ENCODE results near the gene KLHL22. TPM values are rescaled to one million over a fixed set of nuclear protein-coding genes. Genes with fewer than 3 reads are reported as not detected.
"Not testable (repeated sequence)": the region's sequence is repeated elsewhere in the genome, so short reads cannot be mapped to it uniquely, and the experiment has no call there.

KLHL22 gene
- total RNA-seq, 1 experiment from 2014 or later, result 7.4 TPM

- DNase-seq (ENCODE audit: low read depth), result no peak
These were observed 24.3 kb downstream of the KLHL22 start for GRCh38 chr22:20471126-20471833.

GRCh38 chr22:20470525-20470924, 25.1 kb downstream of the KLHL22 start:
- DNase-seq (ENCODE audit: low read depth), result not testable (repeated sequence)

- DNase-seq (ENCODE audit: low read depth), result no peak
These were observed 26.3 kb downstream of the KLHL22 start for GRCh38 chr22:20469110-20469868.

DNA sequence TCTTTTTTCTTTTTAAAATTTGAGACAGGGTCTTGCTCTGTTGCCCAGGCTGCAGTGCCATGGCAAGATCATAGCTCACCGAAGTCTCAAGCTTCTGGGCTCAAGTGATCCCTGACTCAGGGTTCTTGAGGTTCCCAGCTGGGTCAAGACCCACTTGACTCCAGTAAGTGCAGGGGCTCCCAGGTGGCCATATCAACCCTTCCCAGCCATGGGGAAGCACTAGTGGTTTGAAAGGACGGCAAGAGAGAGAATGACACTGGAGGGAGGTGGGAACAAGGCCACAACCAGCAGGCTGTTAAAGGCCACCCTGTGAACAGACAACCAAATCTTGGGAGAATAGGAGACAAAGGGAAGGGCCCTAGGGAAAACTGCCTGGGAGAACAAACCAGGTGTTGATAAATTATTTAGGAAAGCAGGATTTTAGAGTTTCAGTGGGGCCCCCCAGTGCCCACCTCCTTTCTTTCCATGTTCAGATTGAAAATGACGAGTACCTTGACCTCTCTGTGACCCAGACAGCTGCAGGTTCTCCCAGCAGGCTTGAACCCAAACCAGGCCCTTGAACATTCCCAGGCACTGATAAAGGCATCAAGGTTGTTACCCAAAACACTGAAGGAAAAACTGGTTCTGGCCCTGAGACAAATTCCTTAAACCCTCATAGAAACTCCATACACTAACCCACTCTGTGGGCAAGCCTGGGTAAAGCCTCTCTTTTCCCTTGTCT, 28.8 kb downstream of the KLHL22 start:
- no peak for DNase-seq (ENCODE audit: low read depth)

DNA sequence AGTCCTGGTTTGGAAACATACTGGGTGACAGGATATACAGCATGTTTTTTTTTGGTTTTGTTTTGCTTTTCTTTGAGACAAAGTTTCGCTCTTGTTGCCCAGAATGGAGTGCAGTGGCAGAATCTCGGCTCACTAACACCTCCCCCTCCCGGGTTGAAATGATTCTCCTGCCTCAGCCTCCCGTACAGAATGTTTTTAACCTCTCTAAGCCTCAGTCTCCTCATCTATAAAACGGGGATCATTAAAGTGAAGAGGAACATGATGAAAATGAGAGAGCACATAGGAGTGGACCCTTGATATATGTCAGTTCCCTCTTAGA, 29.9 kb downstream of the KLHL22 start:
- no peak for DNase-seq (ENCODE audit: low read depth)

DNA sequence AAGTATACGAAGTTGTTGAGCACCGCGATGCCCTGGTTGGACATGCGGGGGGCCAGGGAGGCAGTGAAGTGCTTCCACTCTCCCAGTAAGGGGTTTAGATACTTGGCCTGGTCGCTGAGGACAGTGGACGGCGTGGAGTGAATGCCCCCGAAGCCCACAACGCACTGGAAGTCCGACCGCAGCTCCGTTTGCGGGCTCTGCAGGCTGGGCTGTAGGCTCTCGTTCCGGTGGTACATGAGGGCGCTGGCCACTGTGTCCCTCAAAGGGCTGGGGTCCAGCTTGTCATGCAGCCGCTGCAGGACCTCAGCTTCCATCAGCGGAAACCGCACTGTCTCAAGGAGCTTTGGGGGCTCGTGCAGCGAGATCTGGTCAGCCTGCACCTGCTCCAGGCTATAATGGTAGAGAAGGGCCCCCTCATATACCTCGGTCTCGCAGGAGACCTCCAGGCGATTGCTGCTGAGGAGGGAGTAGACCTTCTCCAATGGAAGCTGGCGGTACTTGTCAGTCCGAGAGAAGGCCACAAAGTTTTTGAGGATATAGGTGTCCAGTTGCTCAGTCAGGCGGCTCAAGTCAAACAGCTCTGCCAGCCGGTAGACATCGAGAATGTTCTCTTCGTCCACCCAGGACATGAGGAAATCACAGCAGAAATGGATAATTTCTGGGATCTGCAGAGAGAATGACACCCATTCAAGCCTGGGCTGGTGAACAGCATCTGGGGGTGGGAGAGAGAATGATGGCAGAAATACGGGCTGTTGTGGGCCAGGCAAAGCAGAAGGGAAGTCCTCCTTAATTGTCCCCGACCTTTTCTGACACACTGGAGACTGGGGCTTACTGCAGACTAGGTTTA, 30.5 kb downstream of the KLHL22 start:
- no peak for DNase-seq (ENCODE audit: low read depth)

DNA sequence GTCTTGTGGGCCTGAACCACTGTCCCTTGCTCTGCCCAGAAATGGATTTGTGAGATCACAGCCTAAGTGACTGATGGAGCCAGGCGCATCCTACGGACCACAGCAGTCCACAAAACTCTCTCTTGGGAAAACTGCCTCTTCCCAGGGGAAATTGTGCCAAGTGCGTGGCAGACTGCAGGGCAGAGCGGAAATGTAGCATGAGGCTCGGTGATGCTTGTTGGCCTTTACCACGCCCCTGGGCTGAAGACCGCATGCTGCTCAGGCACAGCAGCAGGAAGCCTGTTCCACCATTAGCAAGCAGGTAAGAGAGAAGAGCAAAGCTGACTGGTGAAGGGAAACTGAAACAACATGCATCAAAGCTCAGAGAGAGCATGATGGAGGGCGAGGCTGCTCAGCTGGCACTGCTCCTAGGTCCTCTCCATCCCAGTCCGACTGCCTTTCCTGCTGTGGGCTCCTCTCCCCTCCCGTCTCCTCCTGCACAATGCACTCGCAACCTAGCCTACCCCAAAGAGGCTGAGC, 31.4 kb downstream of the KLHL22 start:
- DNase-seq (ENCODE audit: low read depth), result no peak

- no peak for DNase-seq (ENCODE audit: low read depth)
These were observed 32.1 kb downstream of the KLHL22 start for GRCh38 chr22:20463324-20464095.

DNA sequence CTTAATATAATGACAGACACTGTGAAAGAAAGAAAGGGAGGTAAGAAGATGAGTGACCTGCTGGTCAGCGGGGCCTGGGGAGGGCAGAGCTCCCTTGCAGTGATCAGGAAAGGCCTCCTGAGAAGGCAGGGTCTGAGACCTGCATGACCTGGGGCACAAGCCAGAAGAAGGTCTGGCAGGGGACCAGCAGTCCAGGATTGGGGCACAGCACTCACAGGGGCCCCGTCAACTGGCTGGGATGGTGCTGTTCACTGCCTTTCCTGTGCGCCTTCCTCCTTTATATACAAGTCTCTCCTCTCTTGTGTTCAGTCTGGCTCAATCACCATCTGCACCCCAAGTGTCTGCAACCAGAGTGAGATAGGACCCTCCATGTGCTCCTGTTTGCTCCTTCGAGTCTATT, 35.7 kb downstream of the KLHL22 start:
- no peak for DNase-seq (ENCODE audit: low read depth)

DNA sequence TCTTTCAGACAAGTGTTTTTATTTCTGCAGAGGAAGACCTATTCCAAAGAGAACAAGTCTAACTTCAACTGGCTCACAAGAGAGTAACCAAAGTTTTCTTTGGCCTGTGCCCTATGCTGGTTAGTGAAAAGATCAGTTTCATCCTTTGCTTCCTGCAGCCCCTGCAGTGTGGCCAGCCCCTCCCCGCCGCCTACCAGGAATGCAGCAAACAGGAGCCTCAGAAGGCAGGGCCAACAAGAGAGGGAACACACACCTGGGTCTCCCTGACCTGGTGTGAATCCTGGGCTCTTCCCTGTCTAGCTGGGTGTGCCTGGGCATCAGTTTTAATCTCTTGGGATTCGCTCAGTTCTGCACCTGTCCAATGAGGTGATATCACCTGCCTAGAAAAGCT, 36.4 kb downstream of the KLHL22 start:
- no peak for DNase-seq (ENCODE audit: low read depth)

- no peak for DNase-seq (ENCODE audit: low read depth)
These were observed 37.0 kb downstream of the KLHL22 start for GRCh38 chr22:20458530-20459151.

GRCh38 chr22:20457506-20458240, 37.9 kb downstream of the KLHL22 start:
- no peak for DNase-seq (ENCODE audit: low read depth)

DNA sequence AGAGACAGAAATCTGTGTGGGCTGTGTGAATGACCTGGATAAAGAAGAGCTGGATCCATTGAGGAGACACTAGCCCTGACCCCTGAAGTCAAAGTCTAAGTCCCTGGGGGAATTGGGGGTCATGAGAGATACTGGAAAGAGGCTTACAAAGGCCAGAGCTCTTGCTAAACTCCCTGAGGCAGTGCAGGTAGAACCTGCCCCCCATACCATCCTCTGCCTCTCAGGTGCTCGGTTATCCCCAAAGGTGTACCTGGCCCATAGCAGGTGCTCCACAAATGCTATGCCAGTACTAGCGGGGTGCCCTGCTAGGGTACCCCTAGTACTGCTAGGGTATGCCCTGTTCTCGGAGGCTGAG, 38.9 kb downstream of the KLHL22 start:
- no peak for DNase-seq (ENCODE audit: low read depth)

DNA sequence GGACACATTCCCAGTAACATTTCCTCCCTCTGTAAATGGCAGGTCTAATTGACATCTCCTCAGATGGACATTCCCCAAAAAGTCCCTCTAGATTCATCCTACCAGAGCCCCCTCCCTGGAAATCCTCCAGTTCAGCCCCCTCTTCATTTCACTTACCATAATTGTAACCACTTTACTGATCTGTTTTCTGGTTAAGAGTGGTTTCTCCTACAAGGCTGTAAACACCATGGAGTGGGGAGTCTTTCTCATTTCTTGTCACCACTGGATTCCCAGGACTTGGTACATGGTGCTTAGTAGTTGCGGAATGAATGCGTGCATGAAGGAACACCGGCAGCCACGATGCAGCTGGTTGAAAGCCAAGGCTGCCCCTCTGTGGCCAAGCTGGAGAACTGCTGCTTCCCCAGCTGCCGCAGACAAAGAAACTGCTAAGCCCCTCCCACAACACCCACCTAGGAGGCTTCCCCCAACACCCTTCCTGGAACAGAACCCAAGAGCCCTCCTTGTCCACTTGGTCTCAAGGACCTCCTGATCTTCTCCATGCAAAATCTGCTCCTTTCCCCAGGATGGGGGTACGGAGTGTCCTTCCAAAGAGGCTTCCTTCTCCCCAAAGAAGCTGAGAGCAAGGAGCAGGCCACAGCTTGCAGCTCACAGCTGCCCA, 39.4 kb downstream of the KLHL22 start:
- DNase-seq (ENCODE audit: low read depth), result peak; percentile 66

- no peak for DNase-seq (ENCODE audit: low read depth)
These were observed 39.9 kb downstream of the KLHL22 start for GRCh38 chr22:20455709-20456063.

DNA sequence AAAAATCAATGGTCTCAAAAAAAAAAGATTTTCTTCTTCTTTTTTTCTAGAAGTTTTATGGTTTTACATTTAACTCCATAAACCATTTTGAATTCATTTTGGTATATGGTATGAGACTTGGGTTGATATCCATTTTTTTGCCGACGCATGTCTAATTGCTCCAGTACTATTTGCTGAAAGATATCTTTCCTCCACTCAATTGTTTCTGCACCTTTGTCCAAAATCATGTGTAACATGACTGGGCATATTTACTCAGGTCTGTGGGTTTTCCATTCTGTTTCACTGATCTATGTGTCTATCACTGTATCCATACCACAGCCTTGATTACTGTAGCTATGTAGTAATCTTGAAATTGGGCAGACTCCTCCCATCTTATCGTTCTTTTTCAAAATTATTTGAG, 42.4 kb downstream of the KLHL22 start:
- DNase-seq (ENCODE audit: low read depth), result no peak

- DNase-seq (ENCODE audit: low read depth), result no peak
These were observed 43.7 kb downstream of the KLHL22 start for GRCh38 chr22:20451920-20452319.

DNA sequence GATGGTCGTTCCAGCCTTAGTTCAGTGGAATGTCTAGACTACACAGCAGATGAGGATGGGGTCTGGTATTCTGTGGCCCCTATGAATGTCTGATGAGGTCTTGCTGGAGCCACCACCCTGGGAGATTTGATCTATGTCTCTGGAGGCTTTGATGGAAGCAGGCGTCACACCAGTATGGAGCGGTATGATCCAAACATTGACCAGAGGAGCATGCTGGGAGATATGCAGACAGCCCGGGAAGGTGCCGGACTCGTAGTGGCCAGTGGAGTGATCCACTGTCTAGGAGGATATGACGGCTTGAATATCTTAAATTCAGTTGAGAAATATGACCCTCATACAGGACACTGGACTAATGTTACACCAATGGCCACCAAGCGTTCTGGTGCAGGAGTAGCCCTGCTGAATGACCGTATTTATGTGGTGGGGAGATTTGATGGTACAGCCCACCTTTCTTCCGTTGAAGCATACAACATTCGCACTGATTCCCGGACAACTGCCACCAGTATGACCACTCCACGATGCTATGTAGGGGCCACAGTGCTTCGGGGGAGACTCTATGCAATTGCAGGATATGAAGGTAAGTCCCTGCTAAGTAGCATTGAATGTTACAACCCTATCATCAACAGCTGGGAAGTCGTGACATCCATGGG, 44.3 kb downstream of the KLHL22 start:
- not testable (repeated sequence) for DNase-seq (ENCODE audit: low read depth)

- no peak for DNase-seq (ENCODE audit: low read depth)
These were observed 45.1 kb downstream of the KLHL22 start for GRCh38 chr22:20450551-20450906.
